Activated CD8-positive, alpha-beta memory T cell treated with anti-CD3 and anti-CD28 coated beads, Interleukin-2, amount 50 U/mL, for 1 hour (primary cell): ENCODE measurements around the gene HOXD10.

Source experiments
- DNase-seq: peaks from one replicate; pipeline ENCODE4 v3.0.0-alpha.2; 2020; ENCODE audit errors: extremely low read depth

Gene HOXD10

DNA sequence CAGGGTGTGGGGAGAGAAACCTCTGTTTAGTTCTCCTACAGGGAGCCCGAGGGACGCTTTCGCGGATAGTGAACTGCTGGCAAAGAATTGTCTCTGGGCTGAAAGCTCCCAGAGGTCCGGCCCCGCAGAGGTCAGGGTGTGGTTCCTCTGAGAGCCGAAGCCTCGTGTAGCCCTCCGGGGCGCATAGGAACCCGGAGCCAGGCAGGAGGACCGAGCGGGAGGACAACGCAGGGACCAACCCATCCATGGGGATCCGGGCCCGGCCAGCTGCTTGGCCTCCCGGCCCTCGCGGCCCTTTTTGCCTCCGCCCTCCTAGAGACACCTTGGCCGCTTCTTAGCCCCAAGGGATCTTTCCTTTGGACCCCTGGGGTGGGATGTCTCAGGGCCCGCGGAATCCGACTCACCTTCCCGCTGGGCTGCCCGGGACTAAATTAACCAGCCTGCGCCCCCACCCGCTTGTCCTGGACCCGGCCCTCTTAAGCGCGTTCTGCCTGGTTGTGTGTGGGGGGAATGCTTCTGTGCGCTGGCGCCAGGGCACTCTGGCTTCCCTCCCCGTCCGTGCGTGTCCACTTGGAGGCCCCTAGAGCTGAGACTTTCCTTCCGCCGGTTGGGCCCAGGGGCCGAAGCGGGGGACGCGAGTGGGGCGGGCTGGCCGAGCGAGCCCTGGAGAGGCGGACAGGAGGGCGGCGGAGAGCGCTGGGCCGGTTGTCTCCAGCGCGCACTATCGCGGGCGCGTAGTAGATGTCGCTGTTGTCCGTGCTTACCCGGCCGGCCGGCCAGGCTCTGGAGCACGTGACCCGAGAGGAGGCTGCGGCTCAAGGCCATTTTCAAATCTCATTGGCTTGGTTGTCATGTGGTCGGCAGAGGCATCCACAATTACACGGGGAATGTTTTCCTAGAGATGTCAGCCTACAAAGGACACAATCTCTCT lies at the start of gene HOXD10:
HOXD10 (plus strand) TSS at position 896 of the 931 bp plus-strand sequence. CDS start 56 bp downstream, outside the sequence.
- no peak for DNase-seq

DNA sequence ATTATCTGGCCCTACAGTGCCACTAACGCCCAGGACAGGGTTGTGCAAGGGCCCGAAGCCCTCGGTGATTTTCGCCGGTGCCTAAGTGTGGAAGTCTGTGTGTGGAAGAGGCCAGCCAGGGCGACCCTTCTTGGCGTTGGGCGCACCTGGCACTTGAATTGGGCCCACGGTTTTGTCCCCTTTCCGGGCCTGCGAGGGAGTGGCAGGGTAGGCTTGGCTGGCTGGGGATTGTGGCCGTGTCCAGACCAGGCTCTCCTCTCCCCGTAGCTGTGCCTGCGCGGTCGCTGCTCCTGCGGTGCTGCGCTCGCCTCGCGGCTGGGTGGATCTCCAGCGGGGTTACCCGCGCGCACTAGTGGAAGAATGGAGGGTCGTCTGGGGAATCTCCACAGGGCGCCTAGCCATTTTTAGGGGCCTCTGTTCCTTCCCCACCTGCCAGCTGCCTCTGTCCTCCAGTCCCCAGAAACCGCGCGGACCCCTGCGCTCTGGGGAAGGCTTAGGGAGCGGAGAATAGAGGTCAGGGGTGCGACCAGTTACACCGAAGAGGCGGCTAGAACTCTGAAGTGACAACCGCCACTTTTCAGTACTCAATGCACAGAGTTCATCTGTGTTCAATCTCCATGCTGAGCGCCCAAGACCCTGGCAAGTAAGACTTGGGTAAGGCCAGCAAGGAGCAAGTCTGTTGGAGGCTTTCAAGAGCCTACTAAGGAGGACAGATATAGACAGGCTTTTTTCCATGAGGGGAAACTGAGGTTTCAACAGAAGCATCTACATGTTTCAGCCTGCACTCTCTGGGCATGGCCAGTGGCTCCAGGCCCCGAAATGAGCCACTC lies 48.8 kb upstream of the HOXD10 start:
- no peak for DNase-seq

DNA sequence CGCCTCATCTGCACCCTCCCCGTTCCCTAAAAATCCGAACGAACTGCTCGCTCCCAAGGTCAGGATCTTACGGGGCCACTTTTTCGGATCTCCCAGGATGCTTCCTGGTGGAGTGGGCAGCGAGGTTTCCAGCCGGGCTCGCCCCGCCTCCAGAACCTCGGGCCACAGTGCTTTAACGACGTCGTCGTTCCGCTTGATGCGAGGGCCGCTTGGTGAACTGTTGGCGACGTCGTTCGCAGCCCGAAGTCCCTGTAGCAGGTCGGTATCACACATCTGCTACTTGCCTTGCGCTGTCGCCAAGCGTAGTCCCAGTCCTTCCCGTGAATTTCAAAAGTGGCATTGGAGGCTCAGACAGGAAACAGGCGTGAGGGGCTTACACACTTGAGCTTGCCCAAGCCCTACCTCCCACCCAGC lies 48.2 kb upstream of the HOXD10 start:
- no peak for DNase-seq

DNA sequence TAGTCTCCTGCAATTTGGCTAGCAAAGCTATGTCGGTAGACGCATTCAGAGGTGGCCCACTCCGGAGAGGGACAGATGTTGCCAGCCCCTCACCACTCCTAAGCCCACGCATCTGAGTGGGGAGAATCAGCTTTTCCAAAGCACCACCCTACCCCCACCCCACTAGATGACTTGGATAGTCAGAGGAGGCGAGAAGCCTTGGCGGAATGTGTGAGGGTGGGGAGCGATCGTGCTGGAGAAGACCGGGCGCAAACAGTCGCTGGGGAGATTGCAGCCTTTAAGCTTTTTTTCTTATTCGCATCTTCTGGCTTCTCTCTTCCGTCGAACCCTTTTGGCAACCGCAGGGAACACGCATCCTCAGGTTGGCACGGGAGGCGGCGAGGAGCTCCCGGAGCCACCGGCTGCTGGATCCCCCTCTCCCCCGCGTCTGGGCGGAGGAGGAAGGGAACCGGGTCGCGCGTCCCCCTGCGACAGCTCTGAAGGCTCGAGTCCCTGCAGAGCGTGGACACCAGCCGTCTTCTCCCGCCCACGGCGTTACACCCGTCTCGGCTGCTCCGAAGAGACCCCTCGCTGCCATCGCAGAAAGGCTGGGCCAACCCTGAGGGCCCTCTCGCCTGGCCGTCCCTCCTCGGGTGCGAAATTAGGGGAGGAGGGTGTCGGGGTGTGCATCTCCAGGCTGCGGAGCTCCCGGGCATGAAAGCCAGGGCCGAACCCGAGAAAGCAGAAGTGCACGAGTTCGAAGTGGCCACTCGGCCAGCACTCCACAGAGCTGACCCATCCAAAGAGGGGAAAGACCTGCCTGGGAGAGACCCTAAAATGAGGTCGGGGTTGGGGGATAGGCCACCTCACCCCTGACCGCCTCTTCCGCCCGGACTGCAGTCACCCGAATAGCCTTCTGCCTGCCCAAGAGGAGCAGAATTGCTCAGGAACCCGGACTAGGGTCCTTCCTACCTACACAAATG lies 45.0 kb upstream of the HOXD10 start:
- no peak for DNase-seq

DNA sequence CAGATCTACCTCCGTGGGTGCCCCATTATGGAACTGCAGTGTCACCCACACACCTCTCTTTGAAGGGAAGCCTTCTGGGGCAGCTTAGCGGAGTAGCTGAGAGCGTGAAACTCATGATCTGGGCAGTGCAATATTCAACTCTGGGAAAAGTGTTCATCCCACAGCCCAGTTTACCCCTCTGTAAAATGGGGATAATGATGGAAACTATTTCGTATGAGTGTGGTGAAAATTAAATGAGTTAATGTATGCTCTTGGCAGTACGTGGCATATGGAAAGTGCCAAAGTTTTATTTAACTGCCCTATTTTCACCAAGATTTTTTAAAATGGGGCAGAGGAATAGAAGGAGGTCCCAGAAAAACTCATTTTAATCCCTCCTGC lies 44.3 kb upstream of the HOXD10 start:
- DNase-seq: no peak

DNA sequence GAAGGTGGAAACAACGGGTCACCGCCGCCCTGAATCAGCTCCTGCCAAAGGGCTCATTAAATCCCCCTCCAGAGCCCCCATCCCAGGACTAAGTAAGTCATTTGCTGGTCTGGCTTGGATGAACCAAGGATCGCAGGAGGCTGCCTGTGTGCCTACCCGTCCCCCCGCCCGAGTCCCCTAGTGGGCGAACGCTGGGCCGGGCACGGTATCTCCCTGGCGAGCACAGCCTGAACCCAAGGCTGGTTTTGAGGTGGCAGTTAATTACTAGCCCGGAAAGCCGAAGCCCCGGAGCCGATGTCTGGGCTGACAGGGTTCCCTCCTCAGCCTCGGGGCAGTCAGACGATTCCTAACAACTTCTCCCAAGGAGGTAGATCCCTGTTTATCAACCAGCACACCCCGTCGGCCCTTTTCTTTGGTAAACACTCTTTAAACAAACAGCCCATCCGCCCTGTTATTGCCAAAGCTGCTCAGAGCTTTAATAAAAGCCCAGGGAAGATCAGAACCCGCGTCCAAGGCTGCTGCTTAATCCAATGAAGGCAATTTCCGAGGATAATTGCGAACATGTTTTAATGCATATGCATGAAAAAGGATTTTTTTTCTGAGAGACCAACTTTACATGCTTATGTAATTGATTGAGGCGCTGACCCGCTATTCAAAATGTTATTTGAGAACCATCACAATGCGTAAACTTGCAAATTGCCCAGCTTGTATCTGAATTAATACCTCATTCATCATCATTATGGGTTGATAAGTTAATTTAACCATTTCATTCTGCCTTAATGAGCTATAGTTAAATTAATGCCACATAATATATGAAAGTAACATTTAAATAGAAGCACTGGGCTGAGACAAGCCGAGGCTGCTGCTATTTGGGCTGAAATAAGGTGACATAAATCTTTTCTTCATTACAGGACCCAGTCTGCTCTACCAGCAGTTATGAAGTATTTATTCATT lies 43.4 kb upstream of the HOXD10 start:
- DNase-seq: no peak

DNA sequence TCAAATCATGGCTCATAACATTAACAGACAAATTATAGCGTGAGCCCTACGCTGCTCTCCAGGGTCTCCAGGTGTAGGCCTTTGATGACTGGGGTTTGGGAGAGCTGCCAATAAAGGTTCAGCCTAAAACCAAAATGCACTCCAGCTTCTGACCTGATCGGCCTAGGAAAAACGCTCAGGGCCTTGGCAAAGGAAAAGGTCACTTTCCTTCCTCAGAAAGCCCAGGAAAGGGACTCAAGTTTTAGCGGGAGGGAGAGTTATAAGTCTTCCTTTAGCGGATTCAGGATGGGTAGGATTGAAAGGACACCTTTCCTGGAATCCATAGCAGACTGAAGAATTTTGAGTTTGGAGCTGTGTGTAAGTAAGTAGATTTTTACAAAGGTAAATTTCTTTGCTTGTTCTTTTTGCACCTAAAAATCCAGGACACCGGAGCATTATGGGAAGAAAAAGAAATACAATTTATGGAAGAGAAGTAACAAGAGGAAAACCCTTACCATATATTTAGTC lies 41.6 kb upstream of the HOXD10 start:
- no peak for DNase-seq

DNA sequence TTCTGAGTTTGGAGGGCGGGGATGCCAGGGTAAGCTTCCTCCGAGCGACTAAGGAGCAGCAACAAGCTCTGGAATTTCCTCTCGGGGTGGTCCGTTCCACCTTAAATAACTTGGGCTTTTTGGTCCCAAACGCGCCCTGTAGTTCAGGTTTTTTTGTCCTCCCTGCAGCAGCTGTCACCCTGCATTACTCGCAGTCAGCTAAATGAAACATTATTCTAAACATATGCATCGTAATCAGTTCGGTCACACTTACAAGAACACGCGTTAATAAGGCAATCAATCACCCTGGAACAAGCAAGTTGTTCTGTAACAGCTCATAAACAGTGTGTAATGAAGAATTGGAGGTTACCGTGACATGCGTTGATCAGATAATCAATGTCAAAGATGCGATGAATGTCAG lies 41.1 kb upstream of the HOXD10 start:
- no peak for DNase-seq

DNA sequence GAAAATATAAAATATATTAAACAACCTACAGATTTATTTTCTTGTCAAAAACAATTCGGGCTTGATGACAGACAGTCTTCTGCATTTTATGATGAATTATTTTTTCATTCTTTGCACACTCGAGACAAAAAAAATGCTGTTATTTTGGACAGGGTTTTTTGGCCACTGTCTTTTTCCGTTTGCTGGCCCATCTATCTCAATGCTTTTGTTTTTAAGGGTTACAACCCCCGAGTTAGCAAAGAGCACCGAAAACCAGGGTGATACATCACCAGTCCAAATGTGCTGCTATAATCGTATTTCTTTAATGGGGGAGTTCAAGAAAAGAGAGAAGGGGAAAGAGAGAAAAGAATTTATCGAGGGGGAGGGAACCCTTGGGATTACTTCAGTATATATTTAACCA lies 40.5 kb upstream of the HOXD10 start:
- DNase-seq: no peak

DNA sequence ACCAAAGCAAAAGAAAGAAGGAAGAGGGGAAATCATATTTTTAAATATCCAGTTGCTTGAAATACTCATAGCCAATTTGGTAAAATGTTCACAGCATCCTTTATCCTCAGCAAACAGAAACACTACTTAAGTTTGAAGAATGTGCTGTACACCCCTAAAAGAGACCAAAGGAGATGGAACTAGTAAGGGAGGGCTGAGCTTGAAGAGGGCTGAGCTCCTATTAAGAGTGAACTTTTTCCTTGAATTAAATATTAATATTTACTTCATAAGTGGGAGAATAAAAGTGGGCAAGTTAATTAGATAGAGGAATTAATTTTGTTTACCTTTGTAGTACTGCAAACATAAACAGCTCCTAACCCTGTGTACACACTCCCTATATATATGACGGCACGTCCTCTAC lies 39.8 kb upstream of the HOXD10 start:
- no peak for DNase-seq

DNA sequence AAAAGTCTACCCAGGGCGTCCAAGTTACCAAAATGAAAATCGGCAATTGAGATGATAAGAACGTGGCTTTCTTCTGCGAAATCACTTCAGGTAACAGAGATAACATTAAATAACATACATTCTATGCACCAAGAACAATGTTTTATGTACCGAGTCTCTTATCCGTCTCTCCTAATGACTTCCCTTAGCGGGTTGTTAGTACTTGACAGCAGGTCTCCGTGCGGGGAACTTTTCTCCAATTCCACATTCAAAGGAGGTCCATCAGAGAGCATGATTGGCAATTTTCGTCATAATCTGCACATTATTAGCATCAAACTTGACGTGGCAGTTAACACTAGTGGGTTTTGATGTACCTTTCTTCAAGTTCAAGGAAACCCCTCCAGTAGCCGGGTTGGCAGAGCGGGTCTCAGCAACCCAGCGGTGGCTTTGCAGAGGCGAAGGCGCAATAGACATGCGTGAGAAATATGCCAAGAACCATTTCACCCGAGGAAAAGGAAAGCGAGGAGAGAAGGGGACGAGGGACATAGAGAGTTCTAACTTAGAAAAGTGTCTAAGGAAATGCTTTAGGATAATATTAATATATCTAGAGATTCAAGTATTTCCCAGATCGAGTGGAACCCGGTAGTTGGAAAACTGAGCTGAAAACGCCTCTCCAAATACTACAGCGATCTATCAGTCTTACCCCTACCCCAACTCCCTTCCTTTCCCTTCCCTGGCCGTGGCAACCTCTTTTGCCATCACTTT lies 37.9 kb upstream of the HOXD10 start:
- no peak for DNase-seq

DNA sequence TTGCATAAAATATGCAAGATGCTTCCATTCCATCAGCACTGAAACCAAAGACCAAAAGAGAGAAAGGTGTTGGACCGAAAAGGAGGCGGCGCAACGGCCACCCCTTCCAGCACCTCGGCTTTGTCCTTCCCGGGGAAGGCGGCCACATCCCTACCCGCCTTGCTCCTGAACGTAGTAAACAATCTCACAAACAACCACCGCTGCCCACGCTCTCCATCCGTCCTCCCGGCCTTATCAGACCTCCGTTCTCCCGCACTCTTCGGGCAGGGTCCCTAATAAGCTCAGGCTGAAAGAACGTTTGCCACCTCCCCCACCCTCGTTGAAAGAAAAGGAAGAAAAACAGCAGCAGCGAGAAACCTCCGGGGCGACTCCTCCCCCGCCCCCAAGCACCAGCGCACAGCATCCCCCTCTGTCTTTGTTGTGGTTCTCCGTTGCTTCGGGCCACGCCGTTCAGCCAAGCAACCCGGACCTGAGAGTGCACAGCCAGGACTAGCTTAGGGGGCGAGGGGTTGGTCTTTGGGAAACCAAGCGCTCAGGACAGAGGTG lies 37.2 kb upstream of the HOXD10 start:
- DNase-seq: no peak

DNA sequence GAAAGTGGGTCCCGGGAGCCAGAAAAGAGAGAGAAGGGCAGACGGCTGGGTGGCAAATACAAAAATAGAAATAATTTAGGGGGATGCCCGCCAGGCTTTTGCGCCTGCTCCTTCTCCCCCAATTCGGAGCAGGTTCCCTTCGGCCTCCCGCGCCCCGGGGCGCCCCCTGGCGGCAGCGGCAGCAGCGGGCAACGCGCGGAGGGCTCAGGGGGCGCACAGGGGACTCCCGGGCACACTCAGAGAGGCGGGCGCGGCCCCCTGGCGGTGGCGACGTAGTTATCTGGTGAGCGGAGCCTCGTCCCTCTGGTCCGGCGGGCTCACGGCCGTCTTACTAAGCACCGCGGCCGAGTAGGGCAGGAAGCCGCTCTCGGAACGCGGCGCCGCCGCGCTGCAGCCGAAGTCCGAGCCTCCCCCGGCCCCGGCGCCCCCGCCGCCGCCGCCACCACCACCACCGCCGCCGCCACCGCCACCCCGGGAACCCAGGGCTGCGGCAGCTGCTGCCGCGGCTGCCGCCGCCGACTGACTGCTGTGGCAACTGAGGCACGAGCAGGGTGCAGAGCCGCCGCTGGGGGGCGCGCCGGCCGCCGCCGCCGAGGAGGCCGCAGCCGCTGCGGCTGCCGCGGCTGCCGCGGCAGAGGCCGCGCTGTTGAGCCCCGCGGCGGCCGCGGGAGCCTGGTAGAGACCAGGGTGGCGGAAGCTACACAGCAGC lies 36.6 kb upstream of the HOXD10 start:
- DNase-seq: no peak

DNA sequence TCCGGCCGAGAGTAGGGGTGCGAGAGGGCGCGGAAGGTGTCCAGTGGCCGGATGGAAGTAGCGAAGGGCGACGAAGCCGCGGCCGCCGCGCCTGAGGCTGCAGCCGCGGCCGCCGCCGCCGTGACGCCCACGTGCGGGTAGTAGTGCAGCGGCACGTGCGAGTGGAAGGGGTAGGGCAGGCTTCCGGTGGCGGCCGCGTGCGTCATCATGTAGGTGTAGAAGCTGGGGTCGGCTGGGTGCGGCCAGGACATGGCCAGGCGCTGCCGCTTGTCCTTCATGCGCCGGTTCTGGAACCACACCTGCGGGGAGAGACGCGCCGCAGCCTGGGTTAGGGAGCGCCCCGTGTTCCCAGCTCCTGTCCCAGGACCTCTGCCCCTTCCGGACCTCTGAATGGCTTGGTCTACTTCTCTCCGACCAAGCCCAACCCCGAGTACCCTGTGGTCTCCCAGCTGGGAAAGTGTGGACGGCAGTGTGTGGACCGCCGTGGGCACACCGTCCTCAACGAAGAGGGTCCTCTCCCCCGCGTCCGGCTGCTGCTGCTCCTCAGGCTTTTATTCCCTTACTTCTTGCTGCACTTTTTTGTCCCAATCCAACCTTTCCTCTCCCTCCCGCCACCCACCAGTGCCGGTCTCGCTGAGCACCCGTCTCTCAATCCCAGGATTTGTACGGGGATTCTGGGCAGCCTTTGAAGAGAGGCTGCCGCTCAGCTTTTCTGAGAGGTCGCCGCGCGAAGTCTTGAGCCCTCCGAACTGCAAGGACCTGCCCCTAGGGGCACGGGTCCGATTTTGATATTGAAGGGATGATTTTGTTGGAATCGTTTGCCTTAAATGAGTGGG lies 35.8 kb upstream of the HOXD10 start:
- DNase-seq: no peak

DNA sequence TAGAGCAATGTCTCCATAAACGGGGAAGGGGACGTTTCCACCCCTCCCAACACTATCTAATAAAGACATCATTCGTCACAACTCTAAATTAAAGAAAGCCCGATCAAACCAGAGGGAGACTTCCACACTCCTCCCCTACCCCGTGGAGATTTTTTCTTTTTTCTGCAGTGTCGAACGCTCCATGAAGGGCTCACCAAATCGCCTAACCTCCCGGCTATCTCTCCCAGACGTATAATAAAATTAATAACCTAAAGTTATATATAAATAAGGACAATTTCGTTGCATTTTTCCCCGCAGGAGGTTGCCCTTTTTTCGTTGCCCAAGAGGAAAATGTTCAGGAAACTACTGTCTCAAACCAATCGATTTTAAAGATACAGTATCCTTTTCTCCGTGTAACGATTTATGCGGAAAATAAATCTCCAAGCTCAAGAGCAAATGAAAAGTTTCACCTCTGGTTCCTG lies 35.2 kb upstream of the HOXD10 start:
- DNase-seq: no peak

DNA sequence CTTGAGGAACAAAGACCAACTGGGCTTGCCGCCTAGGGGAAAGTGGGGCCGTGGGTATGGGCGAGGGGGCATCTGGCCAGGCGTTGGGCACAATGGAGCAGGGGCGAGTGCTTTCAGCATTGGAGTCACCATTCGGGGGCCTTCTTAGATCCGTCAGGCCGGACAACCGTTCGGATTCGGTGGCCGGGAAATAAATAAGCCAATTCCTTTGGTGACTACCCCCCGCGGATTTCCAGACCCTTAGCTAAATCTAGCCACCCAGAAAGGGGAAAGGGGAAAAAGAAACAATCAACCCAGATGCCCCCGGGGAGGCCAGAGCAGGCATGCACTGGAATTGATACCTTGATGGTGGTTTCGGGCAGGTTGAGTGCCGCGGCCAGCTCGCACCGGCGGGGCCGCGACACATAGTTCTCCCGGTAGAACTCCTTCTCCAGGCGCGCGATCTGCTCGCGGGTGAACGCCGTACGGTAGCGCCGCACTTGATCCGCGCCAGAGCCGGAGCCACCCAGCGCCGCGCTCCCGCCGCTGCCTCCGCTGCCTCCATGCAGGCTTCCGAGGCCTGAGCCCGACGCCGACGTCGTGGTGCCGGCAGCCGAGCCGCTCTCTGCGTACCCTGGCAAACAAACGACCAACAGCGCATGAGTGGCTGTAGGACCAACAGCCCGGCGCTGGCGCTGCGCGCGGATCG lies 34.6 kb upstream of the HOXD10 start:
- no peak for DNase-seq

DNA sequence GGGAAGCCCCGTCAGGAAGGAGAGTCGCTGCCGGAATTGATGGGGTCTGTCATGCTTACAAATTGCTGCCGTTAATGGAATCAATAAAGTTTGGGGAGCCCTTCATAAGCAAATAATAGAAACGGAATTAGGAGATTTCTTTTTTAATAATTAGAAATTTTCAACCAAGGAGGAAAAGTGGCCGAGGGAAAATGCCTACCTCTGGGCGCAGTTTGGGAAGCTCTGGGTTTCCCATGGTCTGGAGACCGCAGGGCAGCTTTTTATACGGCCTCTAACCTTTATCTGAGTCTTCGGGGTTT lies 34.1 kb upstream of the HOXD10 start:
- no peak for DNase-seq
